Cerebellar cortex (tissue), 1 donor: ENCODE data around the gene FSIP1.

Experiments
- DNase-seq: peaks from one replicate; pipeline ENCODE4 v3.0.0-alpha.2; 2015; ENCODE audit warnings: low spot score

Gene FSIP1

GRCh38 chr15:39684233-39684632, 98.4 kb downstream of the FSIP1 start:
- DNase-seq: no peak

DNA sequence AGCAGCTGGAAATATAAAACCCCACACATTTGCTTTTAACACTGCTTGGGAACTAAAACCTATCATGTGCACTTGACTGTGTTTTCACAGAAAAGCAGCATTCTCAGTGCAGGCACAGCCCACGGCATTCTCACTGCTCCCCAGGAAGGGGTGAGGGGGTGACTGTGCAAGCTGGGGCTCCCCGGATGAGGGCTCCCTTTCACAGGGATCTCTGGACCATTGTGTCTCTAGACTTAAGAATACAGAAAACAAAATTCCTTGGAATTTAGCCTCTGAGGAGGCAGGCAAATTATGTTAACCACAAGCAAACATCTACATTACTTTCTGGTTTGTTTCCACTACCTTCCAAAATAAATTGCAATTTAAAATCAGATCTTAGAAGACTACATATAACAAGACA, 100.3 kb downstream of the FSIP1 start:
- no peak for DNase-seq

- no peak for DNase-seq
Observed at GRCh38 chr15:39680868-39681267, 101.8 kb downstream of the FSIP1 start.

DNA sequence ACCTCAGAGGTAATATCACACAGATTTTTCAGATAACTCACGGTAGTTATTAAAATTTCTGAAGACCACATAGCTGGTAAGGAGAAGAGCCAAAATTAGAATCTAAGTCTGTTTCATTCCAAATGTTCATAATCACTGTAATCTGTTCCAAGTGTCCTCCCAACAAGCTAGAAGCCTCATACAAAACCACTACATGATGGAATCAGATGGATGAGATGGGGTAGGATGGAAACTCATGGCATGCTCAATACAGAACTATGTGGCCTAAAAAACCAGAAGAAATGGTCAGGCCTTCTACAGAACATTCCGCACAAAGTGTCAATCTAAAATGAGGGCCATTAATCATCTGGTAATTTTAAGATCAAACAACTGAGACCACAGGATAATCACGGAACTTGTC, 110.0 kb downstream of the FSIP1 start:
- DNase-seq: no peak

- no peak for DNase-seq
Observed at GRCh38 chr15:39672184-39672583, 110.5 kb downstream of the FSIP1 start.

DNA sequence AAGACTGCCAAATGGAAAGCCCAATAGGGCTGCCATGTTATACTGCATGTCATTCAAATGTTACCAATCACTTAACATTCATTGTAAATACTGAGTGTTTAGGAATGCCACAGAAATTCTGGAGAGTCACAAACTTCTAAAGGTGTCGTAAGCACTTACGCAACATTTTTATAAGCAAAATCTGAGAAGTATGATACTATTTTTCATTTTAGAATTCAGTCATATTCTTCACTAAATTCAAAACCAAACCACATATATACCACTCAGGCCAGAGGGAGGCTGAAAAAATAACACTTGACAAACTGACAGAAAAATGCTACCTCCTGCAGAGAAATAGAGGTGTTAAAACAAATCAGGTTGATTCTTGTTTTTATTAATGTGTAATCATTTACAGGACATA, 112.0 kb downstream of the FSIP1 start:
- DNase-seq: no peak

- no peak for DNase-seq
Observed at GRCh38 chr15:39669661-39670060, 113.0 kb downstream of the FSIP1 start.

- DNase-seq: no peak
Observed at GRCh38 chr15:39669241-39669640, 113.4 kb downstream of the FSIP1 start.

GRCh38 chr15:39668457-39668856, 114.2 kb downstream of the FSIP1 start:
- DNase-seq: no peak

- peak; percentile 34 for DNase-seq
Observed at GRCh38 chr15:39667382-39668127, 115.1 kb downstream of the FSIP1 start.

- peak; percentile 61 for DNase-seq
Observed at GRCh38 chr15:39666677-39667076, 116.0 kb downstream of the FSIP1 start.

GRCh38 chr15:39665629-39666250, 116.9 kb downstream of the FSIP1 start:
- no peak for DNase-seq

- DNase-seq: no peak
Observed at GRCh38 chr15:39663704-39664250, 118.9 kb downstream of the FSIP1 start.

DNA sequence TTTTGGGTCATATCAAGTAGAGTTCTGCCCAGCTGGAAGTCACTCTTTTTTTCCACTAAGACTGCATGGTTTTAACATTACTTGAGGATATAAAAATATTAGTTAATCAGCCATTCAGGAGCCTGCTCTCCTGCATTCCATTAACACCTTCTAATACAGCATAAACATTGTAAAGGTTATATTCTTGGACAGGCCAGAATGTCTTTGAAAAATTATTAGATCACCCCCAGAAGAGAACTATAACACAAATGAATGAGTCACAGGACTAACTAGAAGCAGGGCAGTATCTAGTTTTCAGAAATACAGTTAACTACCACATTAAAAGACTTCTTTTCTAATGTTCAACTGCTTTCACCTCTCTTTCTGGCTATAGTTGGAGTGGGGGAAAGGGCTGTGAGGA, 120.9 kb downstream of the FSIP1 start:
- DNase-seq: no peak

- no peak for DNase-seq
Observed at GRCh38 chr15:39658740-39659139, 123.9 kb downstream of the FSIP1 start.

GRCh38 chr15:39657668-39658067, 125.0 kb downstream of the FSIP1 start:
- DNase-seq: no peak

DNA sequence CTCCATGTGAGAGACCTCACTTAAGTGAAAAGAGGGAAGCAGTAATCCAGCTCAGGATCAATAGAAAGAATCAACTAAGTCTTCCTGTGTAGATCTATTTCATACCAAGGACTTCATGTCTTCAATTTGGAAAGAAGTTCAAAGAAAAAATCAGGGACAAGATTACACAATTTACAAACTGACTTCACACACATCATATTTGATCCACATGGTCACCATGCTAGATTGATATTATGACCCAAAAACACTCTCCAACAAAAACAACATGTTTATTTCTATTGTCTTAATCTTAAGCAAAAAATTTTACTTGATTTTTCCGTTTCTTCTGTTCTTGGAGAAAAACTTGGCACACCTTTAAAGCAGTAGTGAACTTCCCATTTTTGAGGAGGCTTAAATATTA, 125.5 kb downstream of the FSIP1 start:
- no peak for DNase-seq

- DNase-seq: no peak
Observed at GRCh38 chr15:39654304-39654703, 128.3 kb downstream of the FSIP1 start.

- no peak for DNase-seq
Observed at GRCh38 chr15:39651881-39652280, 130.8 kb downstream of the FSIP1 start.

DNA sequence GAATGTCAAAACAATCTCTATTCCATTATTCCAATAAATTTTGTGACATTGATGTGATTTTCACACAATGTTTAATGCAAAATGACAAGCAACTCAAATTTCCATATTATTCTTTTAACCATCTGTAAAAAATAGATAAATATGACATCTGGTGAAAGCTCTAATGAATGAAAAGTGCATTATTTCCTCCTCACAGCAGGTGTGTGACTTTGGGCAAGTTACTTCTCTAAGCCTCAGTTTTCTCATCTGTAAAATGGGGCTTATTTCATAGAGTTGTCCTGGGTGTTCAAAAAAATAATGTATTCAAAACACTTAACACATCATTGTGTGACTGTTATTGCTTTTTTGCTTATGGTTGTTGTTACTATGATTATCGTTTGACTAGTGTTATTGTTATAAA, 131.3 kb downstream of the FSIP1 start:
- no peak for DNase-seq

- DNase-seq: no peak
Observed at GRCh38 chr15:39649757-39650156, 132.9 kb downstream of the FSIP1 start.

DNA sequence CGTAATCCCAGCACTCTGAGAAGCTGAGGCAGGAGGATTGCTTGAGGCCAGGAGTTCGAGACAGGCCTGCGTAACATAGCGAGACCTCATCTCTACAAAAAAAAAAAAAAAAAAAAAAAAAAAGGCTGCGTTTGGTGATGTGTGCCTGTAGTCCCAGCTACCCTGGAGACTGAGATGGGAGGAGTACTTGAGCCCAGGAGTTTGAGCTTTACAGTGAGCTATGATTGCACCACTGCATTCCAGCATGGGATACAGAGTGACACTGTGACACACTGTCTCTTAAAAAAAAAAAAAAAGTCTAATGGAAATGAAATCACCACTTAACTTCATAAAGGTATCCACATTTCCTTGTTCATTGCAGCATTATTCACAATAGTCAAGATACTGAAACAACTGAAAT, 136.2 kb downstream of the FSIP1 start:
- DNase-seq: no peak

DNA sequence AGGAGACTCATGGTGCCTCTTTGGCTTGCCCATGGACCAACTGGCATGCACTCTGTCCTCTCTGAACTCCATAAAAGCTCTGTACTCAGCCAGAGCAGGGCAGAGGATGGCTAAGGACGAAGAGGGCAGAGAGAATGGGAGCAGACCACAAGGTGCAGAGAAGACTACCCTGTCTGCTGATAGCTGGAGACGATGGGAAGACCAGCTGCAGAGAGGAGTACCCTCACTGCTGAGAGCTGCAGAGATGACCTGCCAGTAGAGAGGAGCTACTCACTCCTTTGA, 136.7 kb downstream of the FSIP1 start:
- DNase-seq: no peak
